GM10266 (cell line): ENCODE measurements around the gene UTP11.
"Not testable (repeated sequence)": the region's sequence is repeated elsewhere in the genome, so short reads cannot be mapped to it uniquely, and the experiment has no call there.

Experiments
- DNase-seq: peaks from one replicate; pipeline ENCODE4 v3.0.0; 2012; ENCODE audit errors: extremely low spot score
- CTCF ChIP-seq: IDR thresholded peaks from 2 replicates; pipeline ENCODE4 v1.5.1; 2012; ENCODE audit warnings: mild to moderate bottlenecking, low read depth; ENCODE audit not compliant: control insufficient read depth, insufficient read depth; ENCODE audit errors: missing control alignments

UTP11 gene

GRCh38 chr1:38029685-38030511 lies 17.4 kb downstream of the UTP11 start:
- no peak for TF ChIP-seq CTCF

GRCh38 chr1:38030596-38031512 lies 18.3 kb downstream of the UTP11 start:
- no peak for DNase-seq
- TF ChIP-seq CTCF: no peak

More at GRCh38 chr1:38029685-38030511, 17.4 kb downstream of the UTP11 start:
- peak; percentile 77 for DNase-seq

DNA sequence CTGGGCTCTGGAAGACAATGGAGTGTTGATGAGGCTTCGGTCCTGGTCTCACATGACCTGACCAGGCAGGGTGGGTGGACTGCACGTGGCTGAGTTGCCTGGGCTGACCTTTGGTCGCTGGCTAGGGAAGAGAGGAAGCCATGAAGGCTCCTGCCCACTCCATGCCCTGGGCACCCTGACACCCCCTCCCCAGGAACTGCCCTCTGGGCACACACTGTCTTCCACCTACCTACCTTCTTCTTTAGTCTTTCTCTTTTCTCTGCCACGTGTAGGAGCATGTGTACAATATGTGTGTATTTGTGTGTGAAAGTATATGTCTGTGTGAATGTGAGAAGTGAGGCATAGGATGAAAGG lies 19.0 kb downstream of the UTP11 start:
- DNase-seq: no peak
- TF ChIP-seq CTCF: no peak

- DNase-seq: not testable (repeated sequence)
These were observed 20.5 kb downstream of the UTP11 start for GRCh38 chr1:38032992-38033391.

GRCh38 chr1:38034871-38035270 lies 22.3 kb downstream of the UTP11 start:
- TF ChIP-seq CTCF: no peak
- DNase-seq: no peak

DNA sequence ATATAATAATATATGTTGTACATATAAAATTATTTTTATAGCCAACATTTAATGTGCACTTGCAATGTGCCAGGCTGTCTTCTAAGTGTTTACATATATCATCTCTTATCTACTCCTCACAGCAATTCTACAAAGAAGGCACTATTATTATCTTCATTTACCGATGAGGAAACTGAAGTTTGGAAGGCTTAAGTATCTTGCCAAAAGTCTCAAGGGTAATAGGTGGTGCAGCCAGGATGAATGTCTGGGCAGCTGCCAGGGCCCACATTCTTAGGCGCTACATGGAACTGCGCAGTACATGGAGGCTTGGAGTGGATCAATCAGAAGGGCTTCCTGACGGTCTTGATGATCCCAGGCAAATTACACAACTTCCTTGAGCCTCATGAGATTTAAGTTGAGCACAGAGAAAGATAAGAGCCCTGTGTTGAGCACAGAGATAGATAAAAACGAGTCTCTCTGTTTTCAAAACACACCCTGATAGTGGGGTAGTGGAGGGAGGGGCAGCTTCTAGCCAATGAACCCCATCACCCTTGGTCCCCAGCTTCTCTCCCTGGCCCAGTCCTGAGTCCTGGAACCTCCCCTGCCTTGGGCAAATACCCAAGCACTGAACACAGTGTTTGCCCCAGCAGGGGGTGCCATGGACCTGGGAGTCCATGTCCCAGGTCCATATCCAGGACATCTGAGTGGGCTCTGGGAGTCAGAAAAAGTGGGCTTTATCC lies 24.8 kb downstream of the UTP11 start:
- no peak for DNase-seq
- peak; percentile 50 for TF ChIP-seq CTCF

DNA sequence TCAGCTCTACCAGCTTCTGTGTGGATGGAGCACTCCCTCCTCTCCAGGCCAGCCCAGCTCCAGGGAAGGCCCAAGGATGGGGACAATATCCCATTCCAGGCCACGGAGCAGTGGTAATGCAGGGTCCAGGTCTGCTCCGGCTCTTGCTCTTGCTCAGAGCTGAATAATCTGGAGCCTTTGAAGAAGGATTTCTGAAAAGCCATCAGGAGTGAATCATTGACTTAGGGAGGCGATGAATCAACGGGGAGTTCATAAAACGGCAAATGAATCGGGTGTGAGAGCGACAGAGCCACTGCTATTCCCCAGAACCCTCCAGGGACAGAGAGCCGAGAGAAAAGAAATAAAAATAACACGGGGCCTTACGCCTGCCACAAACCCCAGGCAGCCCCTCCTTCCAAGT lies 26.3 kb downstream of the UTP11 start:
- DNase-seq: no peak
- no peak for TF ChIP-seq CTCF
